ENCODE data around the gene PYGM.
"Not testable (repeated sequence)": the region's sequence is repeated elsewhere in the genome, so short reads cannot be mapped to it uniquely, and the experiment has no call there.

The PYGM gene

GRCh38 chr11:64716473-64717267, 43.1 kb downstream of the PYGM start:
- DNase-seq (ENCODE audit: low read depth), result no peak

GRCh38 chr11:64715756-64716472, 43.9 kb downstream of the PYGM start:
- DNase-seq (ENCODE audit: low read depth), result no peak

- DNase-seq (ENCODE audit: low read depth), result no peak
Measured at GRCh38 chr11:64715110-64715509, 44.7 kb downstream of the PYGM start.

GRCh38 chr11:64714666-64715065, 45.1 kb downstream of the PYGM start:
- DNase-seq (ENCODE audit: low read depth), result no peak

- DNase-seq (ENCODE audit: low read depth), result no peak
Measured at GRCh38 chr11:64713781-64714363, 45.9 kb downstream of the PYGM start.

- no peak for DNase-seq (ENCODE audit: low read depth)
Measured at GRCh38 chr11:64713016-64713707, 46.6 kb downstream of the PYGM start.

- DNase-seq (ENCODE audit: low read depth), result no peak
Measured at GRCh38 chr11:64712430-64713015, 47.3 kb downstream of the PYGM start.

- no peak for DNase-seq (ENCODE audit: low read depth)
Measured at GRCh38 chr11:64711956-64712362, 47.8 kb downstream of the PYGM start.

GRCh38 chr11:64711138-64711955, 48.4 kb downstream of the PYGM start:
- DNase-seq (ENCODE audit: low read depth), result no peak

GRCh38 chr11:64710418-64711137, 49.2 kb downstream of the PYGM start:
- no peak for DNase-seq (ENCODE audit: low read depth)

- DNase-seq (ENCODE audit: low read depth), result no peak
Measured at GRCh38 chr11:64705501-64705900, 54.3 kb downstream of the PYGM start.

GRCh38 chr11:64703048-64703447, 56.7 kb downstream of the PYGM start:
- no peak for DNase-seq (ENCODE audit: low read depth)

GRCh38 chr11:64701956-64702355, 57.8 kb downstream of the PYGM start:
- not testable (repeated sequence) for DNase-seq (ENCODE audit: low read depth)

GRCh38 chr11:64698427-64698826, 61.3 kb downstream of the PYGM start:
- no peak for DNase-seq (ENCODE audit: low read depth)

- no peak for DNase-seq (ENCODE audit: low read depth)
Measured at GRCh38 chr11:64697663-64698375, 62.0 kb downstream of the PYGM start.

Measured in HS-27A (cell line).